CD4-positive, CD25-positive, alpha-beta regulatory T cell (primary cell): ENCODE results near the gene MEF2B. TPM values are rescaled to one million over a fixed set of nuclear protein-coding genes. Genes with fewer than 3 reads are reported as not detected.

ENCODE experiments used
- ATAC-seq, 2 donors: fragments of 150-1000 bp; cut with Tn5 transposase; one replicate each; pipeline ENCODE4 v1.10.0; 2021; ENCODE audit warnings: low read depth in 2 of 2, moderate number of reproducible peaks in 2 of 2, moderate library complexity in 1 of 2
- DNase-seq, 3 donors: peaks; one replicate each; pipeline versions ENCODE4 v3.0.0 to v3.0.0-alpha.2; 2012 to 2022; ENCODE audit warnings: mixed read lengths in 1 of 3
- H3K27ac ChIP-seq: one replicate; pipeline ENCODE4 v1.7.0; 2013; ENCODE audit warnings: mild to moderate bottlenecking, low read length; ENCODE audit not compliant: insufficient read depth, poor library complexity, severe bottlenecking
- H3K27me3 ChIP-seq: one replicate; pipeline ENCODE4 v1.7.0; 2013; ENCODE audit warnings: low read length; ENCODE audit not compliant: control insufficient read depth, insufficient read depth
- H3K36me3 ChIP-seq: one replicate; pipeline ENCODE4 v1.7.0; 2013; ENCODE audit warnings: mild to moderate bottlenecking, low read length, moderate library complexity; ENCODE audit not compliant: control insufficient read depth, insufficient read depth
- H3K4me1 ChIP-seq: 2 replicates; pipeline ENCODE4 v1.7.0; 2013; ENCODE audit warnings: mild to moderate bottlenecking, low read length; ENCODE audit not compliant: insufficient read depth, control insufficient read depth, poor library complexity, severe bottlenecking
- H3K4me3 ChIP-seq: one replicate; pipeline ENCODE4 v1.7.0; 2013; ENCODE audit warnings: low read depth, mild to moderate bottlenecking, low read length, moderate library complexity
- H3K9me3 ChIP-seq, 2 experiments: 1 replicate in 1 of 2; 2 replicates in 1 of 2; pipeline ENCODE4 v1.7.0; 2013; ENCODE audit warnings: low read length in 2 of 2, mild to moderate bottlenecking in 1 of 2, moderate library complexity in 1 of 2; ENCODE audit not compliant: control insufficient read depth in 2 of 2
- H3K27ac Mint-ChIP-seq, 3 donors: one replicate each; pipeline ENCODE4 v1.8.0; 2020 to 2022; ENCODE audit warnings: mild to moderate bottlenecking in 3 of 3, mixed read lengths in 3 of 3, moderate library complexity in 2 of 3
- H3K27me3 Mint-ChIP-seq: one replicate; pipeline ENCODE4 v1.8.0; 2022; ENCODE audit warnings: mild to moderate bottlenecking, mixed read lengths
- H3K36me3 Mint-ChIP-seq: one replicate; pipeline ENCODE4 v1.8.0; 2020; ENCODE audit warnings: mixed read lengths
- H3K4me1 Mint-ChIP-seq, 4 donors: one replicate each; pipeline ENCODE4 v1.8.0; 2020 to 2022; ENCODE audit warnings: mixed read lengths in 4 of 4, mild to moderate bottlenecking in 1 of 4
- H3K4me3 Mint-ChIP-seq, 4 donors: one replicate each; pipeline ENCODE4 v1.8.0; 2020 to 2022; ENCODE audit warnings: mild to moderate bottlenecking in 4 of 4, mixed read lengths in 4 of 4, moderate library complexity in 3 of 4
- H3K9me3 Mint-ChIP-seq, 7 donors: one replicate each; pipeline ENCODE4 v1.8.0; 2020 to 2022; ENCODE audit warnings: mixed read lengths in 7 of 7, mild to moderate bottlenecking in 3 of 7, moderate library complexity in 2 of 7
- polyA plus RNA-seq, 4 donors: library from polyadenylated mRNA; unstranded; fragments of 300-500 nt; fragmentation: Illumina TruSeq; gene quantifications; one replicate each; pipeline ENCODE4 v1.2.3, GENCODE V29; 2021
- total RNA-seq: library from RNA; stranded (reverse); gene quantifications from one replicate; pipeline ENCODE4 v1.2.3, GENCODE V29; 2022

Gene MEF2B
- total and polyA plus RNA-seq, 5 donors from 2014 or later, result 0.30 to 3.5 TPM; not detected in 3

DNA sequence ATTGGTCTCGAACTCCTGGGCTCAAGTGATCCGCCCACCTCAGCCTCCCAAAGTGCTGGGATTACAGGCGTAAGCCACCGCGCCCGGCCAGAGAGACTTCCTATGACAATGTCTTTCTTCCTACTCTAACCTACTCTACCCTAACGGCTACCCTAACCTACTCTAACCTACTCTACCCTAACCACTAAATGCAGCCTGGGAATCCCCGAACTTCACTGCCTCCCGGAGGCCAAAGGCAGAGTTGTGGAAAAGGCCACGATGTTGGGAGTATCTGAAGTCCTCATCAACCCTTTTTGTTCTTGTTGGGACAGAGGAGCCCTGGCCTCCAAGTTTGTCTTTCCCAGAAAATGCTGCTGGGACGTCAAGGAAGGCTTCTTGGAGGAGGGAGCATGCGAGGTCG is 34.1 kb upstream of the MEF2B start:
- H3K4me1 ChIP-seq, result peaks cover 37% of the 10 kb centered on the region
- no peak overlapping the region for H3K27ac ChIP-seq
- Mint-ChIP-seq H3K4me1 (peaks cover 0 to 45% (median 16%) of the 10 kb centered on the region in 4 donors), H3K4me3 (peak overlapping the region; percentile 92 to 97 (median 96)), H3K9me3 (no peaks in the 10 kb centered on the region), H3K27me3 (peaks cover 11% of the 10 kb centered on the region), H3K36me3 (no peaks in the 10 kb centered on the region), H3K27ac (peak overlapping the region in 2 of 3 donors; percentile 32 to 75)
- H3K4me3 ChIP-seq, result no peak overlapping the region
- H3K36me3 ChIP-seq, result peaks cover 1% of the 10 kb centered on the region
- H3K9me3 ChIP-seq, result no peaks in the 10 kb centered on the region
- ATAC-seq, result no peak
- no peak for DNase-seq
- H3K27me3 ChIP-seq, result no peaks in the 10 kb centered on the region

DNA sequence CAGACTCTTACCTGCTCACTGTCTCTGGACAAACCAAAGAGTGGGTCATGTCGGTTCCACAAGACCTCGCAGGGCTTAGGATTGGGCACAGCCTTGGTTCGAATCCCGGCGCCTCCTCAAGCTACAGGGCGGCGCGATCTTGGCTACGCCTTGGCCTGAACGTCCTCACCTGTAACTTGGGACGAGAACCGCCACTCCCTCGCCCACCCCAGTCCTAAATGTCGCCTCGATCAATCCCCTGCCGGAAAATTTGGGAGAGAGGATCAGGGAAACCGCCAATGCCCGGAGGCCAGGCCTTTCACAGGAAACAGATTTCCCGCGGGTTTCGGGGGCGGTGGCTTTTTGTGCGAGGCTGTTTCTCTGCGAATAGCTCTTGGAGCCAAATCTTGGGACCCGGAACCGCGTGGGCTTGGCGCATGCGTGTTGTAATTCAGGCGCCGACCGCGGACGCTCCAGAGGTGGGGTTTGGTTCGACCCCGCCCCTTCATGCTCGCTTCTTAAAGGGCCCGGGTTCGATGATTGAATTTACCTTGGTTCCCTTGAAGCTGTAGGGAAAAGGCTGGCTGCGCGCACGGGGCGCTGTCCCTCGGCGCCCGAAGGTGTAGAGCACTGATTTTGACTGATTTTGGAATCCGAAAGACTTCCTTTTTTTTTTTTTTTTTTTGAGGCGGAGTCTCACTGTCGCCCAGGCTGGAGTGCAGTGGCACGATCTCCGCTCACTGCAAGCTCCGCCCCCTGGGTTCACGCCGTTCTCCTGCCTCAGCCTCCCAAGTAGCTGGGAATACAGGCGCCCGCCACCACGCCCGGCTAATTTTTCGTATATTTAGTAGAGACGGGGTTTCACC is 33.2 kb upstream of the MEF2B start, which contains the start of gene NR2C2AP:
TSS of gene NR2C2AP (minus strand) at position 403 of the 845 bp plus-strand sequence. CDS start at position 49, 354 bp downstream.
- peaks cover 0 to 43% (median 16%) of the 10 kb centered on the region in 4 donors for H3K4me1 Mint-ChIP-seq
- Histone ChIP-seq H3K27ac (peak within 1 kb of the TSS; percentile 77), H3K4me1 (peaks cover 37% of the 10 kb centered on the region), H3K4me3 (peak within 1 kb of the TSS; percentile 75), H3K27me3 (no peaks in the 10 kb centered on the region), H3K36me3 (peaks cover 10% of the 10 kb centered on the region), H3K9me3 (no peaks in the 10 kb centered on the region)
- peak; percentile 85 to 90 for ATAC-seq
- H3K36me3 Mint-ChIP-seq, result peaks cover 4% of the 10 kb centered on the region
- H3K27ac Mint-ChIP-seq, result peak within 1 kb of the TSS; percentile 85 to 94 (median 92)
- H3K9me3 Mint-ChIP-seq, result no peaks in the 10 kb centered on the region
- DNase-seq, result peak; percentile 87 to 96 (median 90)
- H3K27me3 Mint-ChIP-seq, result peaks cover 11% of the 10 kb centered on the region
- H3K4me3 Mint-ChIP-seq, result peak within 1 kb of the TSS; percentile 92 to 97 (median 96)

DNA sequence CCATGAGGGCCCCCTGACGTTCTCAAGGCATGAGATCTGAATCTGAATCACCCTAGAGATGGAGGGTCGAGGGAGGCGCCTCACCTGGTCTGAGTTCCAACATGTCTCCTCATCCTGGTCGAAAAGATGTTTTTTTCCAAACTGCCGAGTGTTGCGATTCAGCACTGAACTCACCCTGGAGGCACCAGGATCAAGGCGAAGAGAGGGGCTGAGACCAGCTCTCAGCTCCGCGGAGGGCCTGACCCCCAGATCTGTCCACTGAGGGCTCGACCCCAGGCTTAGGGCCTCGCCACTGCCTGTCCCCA is 32.6 kb upstream of the MEF2B start:
- Mint-ChIP-seq H3K36me3 (peaks cover 9% of the 10 kb centered on the region), H3K4me1 (peaks cover 0 to 41% (median 18%) of the 10 kb centered on the region in 4 donors), H3K27me3 (peaks cover 10% of the 10 kb centered on the region), H3K4me3 (peak overlapping the region; percentile 92 to 97 (median 96)), H3K9me3 (no peaks in the 10 kb centered on the region), H3K27ac (peak overlapping the region; percentile 53 to 94 (median 92))
- ATAC-seq (no peak), DNase-seq (no peak)
- Histone ChIP-seq H3K4me3 (peak overlapping the region; percentile 75), H3K27me3 (no peaks in the 10 kb centered on the region), H3K27ac (peak overlapping the region; percentile 77), H3K36me3 (peaks cover 14% of the 10 kb centered on the region), H3K4me1 (peaks cover 33% of the 10 kb centered on the region), H3K9me3 (no peaks in the 10 kb centered on the region)

DNA sequence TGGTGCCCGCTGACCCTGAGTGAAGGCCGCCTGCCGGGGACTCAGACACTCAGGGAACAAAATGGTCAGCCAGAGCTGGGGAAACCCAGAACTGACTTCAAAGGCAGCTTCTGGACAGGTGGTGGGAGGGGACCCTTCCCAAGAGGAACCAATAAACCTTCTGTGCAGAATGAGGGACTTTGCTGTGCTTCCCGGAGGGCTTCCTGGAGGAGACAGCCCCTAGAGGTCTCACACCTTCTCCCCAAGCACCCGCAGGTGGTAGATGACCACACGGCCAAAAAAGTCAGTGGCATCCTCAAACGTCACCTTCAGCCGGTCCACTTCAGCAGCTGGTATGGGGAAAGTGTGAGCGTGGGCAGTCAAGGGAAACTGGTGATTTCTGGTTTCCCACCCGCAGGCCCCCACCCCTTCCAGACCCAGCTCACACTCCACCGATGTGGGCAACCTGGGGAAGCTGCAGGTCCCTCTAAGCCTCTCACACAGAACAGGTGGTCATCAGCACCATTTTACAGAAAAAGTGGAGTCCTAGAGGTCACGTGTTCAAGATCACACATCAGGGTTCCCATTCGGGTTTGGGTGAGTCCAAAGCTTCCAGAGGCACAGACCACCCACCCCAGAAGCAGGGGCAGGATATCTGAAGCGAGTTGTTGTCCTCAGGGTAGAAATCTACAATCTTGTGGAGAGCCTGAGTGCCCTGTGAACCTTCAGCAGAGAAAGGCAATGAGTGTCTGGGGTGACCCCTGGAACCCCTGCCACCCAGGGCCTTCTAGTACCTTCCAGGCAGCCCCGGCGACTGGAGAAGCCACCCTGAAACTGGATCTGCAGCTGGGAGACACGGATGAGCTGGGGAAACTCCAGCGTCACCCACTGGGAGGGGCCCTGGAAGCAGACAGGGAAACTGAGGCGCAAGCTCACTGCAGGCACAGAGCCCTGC is 31.9 kb upstream of the MEF2B start:
- peaks cover 26% of the 10 kb centered on the region for H3K4me1 ChIP-seq
- H3K27me3 ChIP-seq, result no peaks in the 10 kb centered on the region
- DNase-seq (no peak), ATAC-seq (no peak)
- peaks cover 16% of the 10 kb centered on the region for H3K36me3 ChIP-seq
- H3K27ac ChIP-seq, result peak overlapping the region; percentile 77
- peaks cover 9% of the 10 kb centered on the region for H3K36me3 Mint-ChIP-seq
- H3K4me1 Mint-ChIP-seq, result peaks cover 0 to 34% (median 14%) of the 10 kb centered on the region in 4 donors
- no peaks in the 10 kb centered on the region for H3K9me3 Mint-ChIP-seq
- no peaks in the 10 kb centered on the region for H3K9me3 ChIP-seq
- peak overlapping the region in 2 of 3 donors; percentile 92 to 94 for H3K27ac Mint-ChIP-seq
- peak overlapping the region; percentile 92 to 97 (median 96) for H3K4me3 Mint-ChIP-seq
- peak overlapping the region; percentile 75 for H3K4me3 ChIP-seq
- peaks cover 7% of the 10 kb centered on the region for H3K27me3 Mint-ChIP-seq

GRCh38 chr19:19193926-19194325 is 23.9 kb upstream of the MEF2B start:
- Mint-ChIP-seq H3K9me3 (no peaks in the 10 kb centered on the region), H3K27ac (peak overlapping the region; percentile 65 to 87 (median 80)), H3K4me3 (peak overlapping the region; percentile 97 to 100 (median 99)), H3K4me1 (peaks cover 5 to 63% (median 28%) of the 10 kb centered on the region in 4 donors), H3K27me3 (no peaks in the 10 kb centered on the region), H3K36me3 (peaks cover 9% of the 10 kb centered on the region)
- Histone ChIP-seq H3K4me3 (peak overlapping the region; percentile 19), H3K27ac (no peak overlapping the region), H3K27me3 (no peaks in the 10 kb centered on the region), H3K4me1 (peaks cover 36% of the 10 kb centered on the region), H3K36me3 (peaks cover 20% of the 10 kb centered on the region), H3K9me3 (no peaks in the 10 kb centered on the region)
- DNase-seq (no peak), ATAC-seq (no peak)

DNA sequence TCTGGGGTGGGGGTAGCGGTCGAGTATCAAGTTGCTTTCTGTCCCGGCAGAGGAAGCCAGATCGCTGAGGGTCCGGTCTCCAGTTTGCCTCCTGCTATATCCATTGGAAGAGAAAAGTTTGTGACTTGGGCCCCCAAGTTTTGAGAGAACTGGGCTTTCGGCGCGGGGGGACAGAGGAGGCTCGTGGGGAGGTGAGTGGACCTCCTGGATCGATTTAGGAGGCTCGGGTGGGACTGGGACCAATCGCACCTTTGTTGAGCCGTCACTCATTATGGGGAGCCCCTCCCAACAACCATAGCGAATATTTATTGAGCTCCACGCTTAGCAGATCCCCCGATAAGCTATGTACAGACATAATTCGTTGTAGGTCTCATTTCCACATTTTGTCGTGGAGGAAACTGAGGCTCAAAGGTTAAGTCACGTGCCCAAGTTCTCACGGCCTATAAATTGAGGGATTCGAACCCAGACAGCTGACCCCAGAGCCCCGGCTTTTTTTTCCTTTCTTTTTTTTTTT is 22.9 kb upstream of the MEF2B start:
- Histone ChIP-seq H3K4me1 (peaks cover 36% of the 10 kb centered on the region), H3K4me3 (peak overlapping the region; percentile 90), H3K27ac (peak overlapping the region; percentile 100), H3K27me3 (no peaks in the 10 kb centered on the region), H3K36me3 (peaks cover 10% of the 10 kb centered on the region), H3K9me3 (no peaks in the 10 kb centered on the region)
- peak overlapping the region; percentile 99 to 100 (median 99) for H3K27ac Mint-ChIP-seq
- H3K9me3 Mint-ChIP-seq, result no peaks in the 10 kb centered on the region
- peaks cover 5 to 68% (median 27%) of the 10 kb centered on the region in 4 donors for H3K4me1 Mint-ChIP-seq
- peak in 1 of 3 donors; percentile 51 for DNase-seq
- no peaks in the 10 kb centered on the region for H3K27me3 Mint-ChIP-seq
- no peak for ATAC-seq
- peaks cover 2% of the 10 kb centered on the region for H3K36me3 Mint-ChIP-seq
- peak overlapping the region; percentile 97 to 100 (median 99) for H3K4me3 Mint-ChIP-seq
